GM23338 (cell line): ENCODE data around the gene OR6V1. TPM values are rescaled to one million over a fixed set of nuclear protein-coding genes. Genes with fewer than 3 reads are reported as not detected.

Experiments
- ATAC-seq: fragments of 200-7000 bp; cut with Tn5 transposase; 3 replicates; pipeline ENCODE4 v1.9.1; 2020
- DNase-seq: peaks from one replicate; pipeline ENCODE4 v3.0.0-alpha.2; 2015; ENCODE audit warnings: low spot score
- H2AFZ ChIP-seq: fragments of 200-600 bp; sonication (generic); 2 replicates; pipeline ENCODE4 v1.8.0; 2016; ENCODE audit warnings: antibody characterized with exemption, mild to moderate bottlenecking, moderate library complexity
- H3F3A ChIP-seq: fragments of 200-600 bp; sonication (generic); replicated peaks from 2 replicates; pipeline ENCODE4 v1.8.0; 2017; ENCODE audit warnings: antibody characterized with exemption, mixed run types, low read depth
- H3K27ac ChIP-seq: fragments of 200-600 bp; sonication (generic); 2 replicates; pipeline ENCODE4 v1.6.1; 2016; ENCODE audit warnings: low read depth
- H3K27me3 ChIP-seq: fragments of 200-600 bp; sonication (generic); 2 replicates; pipeline ENCODE4 v1.8.0; 2016; ENCODE audit warnings: mild to moderate bottlenecking, mixed run types, moderate library complexity; ENCODE audit not compliant: insufficient read depth
- H3K36me3 ChIP-seq: fragments of 200-600 bp; sonication (generic); 2 replicates; pipeline ENCODE4 v1.8.0; 2016; ENCODE audit warnings: mild to moderate bottlenecking; ENCODE audit not compliant: insufficient read depth
- H3K4me1 ChIP-seq: fragments of 200-600 bp; sonication (generic); 2 replicates; pipeline ENCODE4 v1.8.0; 2016; ENCODE audit warnings: mild to moderate bottlenecking, moderate library complexity; ENCODE audit not compliant: insufficient read depth
- H3K4me2 ChIP-seq: fragments of 200-600 bp; sonication (generic); 2 replicates; pipeline ENCODE4 v1.7.1; 2017; ENCODE audit warnings: mixed run types
- H3K4me3 ChIP-seq: fragments of 200-600 bp; sonication (generic); 2 replicates; pipeline ENCODE4 v1.6.1; 2016; ENCODE audit warnings: mixed run types
- H3K79me2 ChIP-seq: fragments of 200-600 bp; sonication (generic); replicated peaks from 2 replicates; pipeline ENCODE4 v1.8.0; 2017; ENCODE audit warnings: mild to moderate bottlenecking; ENCODE audit not compliant: insufficient read depth
- H3K9me2 ChIP-seq: fragments of 200-600 bp; sonication (generic); 2 replicates; pipeline ENCODE4 v1.8.0; 2017; ENCODE audit not compliant: insufficient read depth
- H4K20me1 ChIP-seq: fragments of 200-600 bp; sonication (generic); replicated peaks from 2 replicates; pipeline ENCODE4 v1.8.0; 2017; ENCODE audit warnings: mild to moderate bottlenecking; ENCODE audit not compliant: insufficient read depth
- H3K27ac Mint-ChIP-seq: 2 replicates; pipeline ENCODE4 v1.8.0; 2020; ENCODE audit warnings: inconsistent platforms, mild to moderate bottlenecking, moderate library complexity, mixed read lengths
- H3K27me3 Mint-ChIP-seq: 3 replicates; pipeline ENCODE4 v1.8.0; 2022; ENCODE audit warnings: low read depth, mild to moderate bottlenecking, moderate library complexity, mixed read lengths, inconsistent platforms; ENCODE audit not compliant: insufficient read depth, poor library complexity
- H3K36me3 Mint-ChIP-seq: 3 replicates; pipeline ENCODE4 v1.8.0; 2021; ENCODE audit warnings: low read depth, mild to moderate bottlenecking, inconsistent platforms, moderate library complexity, mixed read lengths
- H3K4me1 Mint-ChIP-seq: 3 replicates; pipeline ENCODE4 v1.8.0; 2020; ENCODE audit warnings: mild to moderate bottlenecking, inconsistent platforms, mixed read lengths
- H3K4me3 Mint-ChIP-seq: 3 replicates; pipeline ENCODE4 v1.8.0; 2021; ENCODE audit warnings: moderate library complexity, mild to moderate bottlenecking, inconsistent platforms, mixed read lengths
- H3K9me3 Mint-ChIP-seq: 3 replicates; pipeline ENCODE4 v1.8.0; 2020; ENCODE audit warnings: moderate library complexity, mild to moderate bottlenecking, inconsistent platforms, mixed read lengths
- CREB1 ChIP-seq: fragments of 250-450 bp; sonication (Bioruptor Pico); IDR thresholded peaks from 2 replicates; pipeline ENCODE4 v1.5.0; 2020; ENCODE audit warnings: low read depth, mild to moderate bottlenecking, moderate library complexity
- EZH2 ChIP-seq: fragments of 200-600 bp; sonication (generic); IDR thresholded peaks from one replicate; pipeline ENCODE4 v1.8.0; 2017; ENCODE audit warnings: antibody characterized with exemption, mild to moderate bottlenecking, low read depth; ENCODE audit not compliant: unreplicated experiment
- JUNB ChIP-seq: IDR thresholded peaks from one replicate; pipeline ENCODE4 v1.6.1; 2016; ENCODE audit warnings: antibody characterized with exemption; ENCODE audit not compliant: unreplicated experiment
- NANOG ChIP-seq: IDR thresholded peaks from 2 replicates; pipeline ENCODE4 v1.6.1; 2016; ENCODE audit warnings: antibody characterized with exemption, borderline replicate concordance
- POLR2AphosphoS5 ChIP-seq: IDR thresholded peaks from 2 replicates; pipeline ENCODE4 v1.6.1; 2016; ENCODE audit warnings: antibody characterized with exemption, low read depth
- STAT1 ChIP-seq: IDR thresholded peaks from one replicate; pipeline ENCODE4 v1.6.1; 2016; ENCODE audit warnings: antibody characterized with exemption; ENCODE audit not compliant: unreplicated experiment
- ZNF114 ChIP-seq: fragments of 250-450 bp; sonication (Bioruptor Pico); IDR thresholded peaks from 2 replicates; pipeline ENCODE4 v1.5.0; 2020; ENCODE audit warnings: mild to moderate bottlenecking, moderate library complexity
- ZNF331 ChIP-seq: fragments of 250-450 bp; sonication (Bioruptor Pico); IDR thresholded peaks from 2 replicates; pipeline ENCODE4 v1.5.0; 2020; ENCODE audit warnings: low read depth, mild to moderate bottlenecking, moderate library complexity
- polyA plus RNA-seq: library from polyadenylated mRNA; unstranded; fragments of >200 nt; fragmentation: Nextera tagmentation; extraction: Ambion mirVana; gene quantifications from 2 replicates; pipeline ENCODE4 v1.2.1, GENCODE V29; 2016
- total RNA-seq: library from RNA; depleted of rRNA; stranded (reverse); fragments of >200 nt; shearing (Covaris generic); gene quantifications from 2 replicates; pipeline ENCODE4 v1.2.3, GENCODE V29; 2014
- TF ChIP-seq, protein P1 (sequence below): IDR thresholded peaks from one replicate; pipeline ENCODE4 v1.6.1; 2018; ENCODE audit warnings: antibody characterized with exemption; ENCODE audit not compliant: unreplicated experiment
- TF ChIP-seq, protein P2 (sequence below), 2 experiments: fragments of 200-600 bp in 1 of 2; sonication (generic) in 1 of 2; conservative IDR thresholded peaks; 2 replicates each; pipeline versions ENCODE4 v1.5.1 to v1.6.1; 2016 to 2017; ENCODE audit warnings: antibody characterized with exemption in 2 of 2, low read depth in 2 of 2, mild to moderate bottlenecking in 2 of 2, moderate library complexity in 1 of 2
- TF ChIP-seq, protein P3 (sequence below): fragments of 250-450 bp; sonication (Bioruptor Pico); IDR thresholded peaks from 2 replicates; pipeline ENCODE4 v1.5.0; 2020; ENCODE audit warnings: mild to moderate bottlenecking, moderate library complexity
- TF ChIP-seq, protein P4 (sequence below): IDR thresholded peaks from 2 replicates; pipeline ENCODE4 v1.6.1; 2016; ENCODE audit warnings: antibody characterized with exemption

The OR6V1 gene
- total and polyA plus RNA-seq, 2 experiments from 2014 or later: not detected

DNA sequence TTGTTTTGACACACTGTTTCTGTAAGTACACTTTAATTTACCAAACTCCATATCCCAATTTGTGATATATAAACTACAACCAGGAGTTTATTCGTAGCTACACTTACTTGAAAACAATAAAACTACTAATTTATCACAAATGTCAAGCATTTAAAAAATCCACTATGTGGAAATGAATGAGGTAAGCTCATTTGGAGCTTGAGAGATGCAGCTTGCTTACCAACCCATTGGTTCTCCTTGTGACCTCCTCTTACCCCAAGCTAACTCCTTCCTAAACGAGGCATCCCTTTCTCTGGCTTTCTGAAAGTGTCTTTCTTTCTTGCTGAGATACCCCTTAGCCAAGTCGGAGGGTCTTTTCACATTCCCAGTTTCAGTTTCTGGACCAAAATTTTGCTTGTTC lies 2.5 kb downstream of the OR6V1 start (continued):
- TF ChIP-seq, protein P1, sequence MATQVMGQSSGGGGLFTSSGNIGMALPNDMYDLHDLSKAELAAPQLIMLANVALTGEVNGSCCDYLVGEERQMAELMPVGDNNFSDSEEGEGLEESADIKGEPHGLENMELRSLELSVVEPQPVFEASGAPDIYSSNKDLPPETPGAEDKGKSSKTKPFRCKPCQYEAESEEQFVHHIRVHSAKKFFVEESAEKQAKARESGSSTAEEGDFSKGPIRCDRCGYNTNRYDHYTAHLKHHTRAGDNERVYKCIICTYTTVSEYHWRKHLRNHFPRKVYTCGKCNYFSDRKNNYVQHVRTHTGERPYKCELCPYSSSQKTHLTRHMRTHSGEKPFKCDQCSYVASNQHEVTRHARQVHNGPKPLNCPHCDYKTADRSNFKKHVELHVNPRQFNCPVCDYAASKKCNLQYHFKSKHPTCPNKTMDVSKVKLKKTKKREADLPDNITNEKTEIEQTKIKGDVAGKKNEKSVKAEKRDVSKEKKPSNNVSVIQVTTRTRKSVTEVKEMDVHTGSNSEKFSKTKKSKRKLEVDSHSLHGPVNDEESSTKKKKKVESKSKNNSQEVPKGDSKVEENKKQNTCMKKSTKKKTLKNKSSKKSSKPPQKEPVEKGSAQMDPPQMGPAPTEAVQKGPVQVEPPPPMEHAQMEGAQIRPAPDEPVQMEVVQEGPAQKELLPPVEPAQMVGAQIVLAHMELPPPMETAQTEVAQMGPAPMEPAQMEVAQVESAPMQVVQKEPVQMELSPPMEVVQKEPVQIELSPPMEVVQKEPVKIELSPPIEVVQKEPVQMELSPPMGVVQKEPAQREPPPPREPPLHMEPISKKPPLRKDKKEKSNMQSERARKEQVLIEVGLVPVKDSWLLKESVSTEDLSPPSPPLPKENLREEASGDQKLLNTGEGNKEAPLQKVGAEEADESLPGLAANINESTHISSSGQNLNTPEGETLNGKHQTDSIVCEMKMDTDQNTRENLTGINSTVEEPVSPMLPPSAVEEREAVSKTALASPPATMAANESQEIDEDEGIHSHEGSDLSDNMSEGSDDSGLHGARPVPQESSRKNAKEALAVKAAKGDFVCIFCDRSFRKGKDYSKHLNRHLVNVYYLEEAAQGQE: no peak

DNA sequence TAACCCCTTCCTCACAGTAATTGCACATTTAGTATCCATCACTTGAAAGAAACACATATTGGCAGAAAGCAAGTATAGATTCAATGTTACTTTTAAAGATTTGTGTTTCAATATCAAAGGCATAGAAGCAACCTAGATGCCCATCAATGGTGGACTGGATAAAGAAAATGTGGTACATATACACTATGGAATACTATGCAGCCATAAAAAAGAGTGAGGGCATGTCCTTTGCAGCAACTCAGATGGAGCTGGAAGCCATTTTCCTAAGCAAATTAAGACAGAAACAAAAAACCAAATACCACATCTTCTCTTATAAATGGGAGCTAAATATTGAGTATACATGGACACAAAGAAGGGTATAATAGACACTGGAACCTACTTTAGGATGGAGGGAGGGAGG lies 3.6 kb downstream of the OR6V1 start:
- no peak overlapping the region for H3K4me2 ChIP-seq
- Mint-ChIP-seq H3K27me3 (no peaks in the 10 kb centered on the region), H3K4me1 (no peaks in the 10 kb centered on the region), H3K9me3 (no peaks in the 10 kb centered on the region; the same call in 2 of the 3 replicates), H3K27ac (no peak overlapping the region), H3K36me3 (no peaks in the 10 kb centered on the region), H3K4me3 (no peak overlapping the region)
- no peak for ATAC-seq
- no peaks in the 10 kb centered on the region for H4K20me1 ChIP-seq
- no peaks in the 10 kb centered on the region for H3F3A ChIP-seq
- no peak overlapping the region for H3K27ac ChIP-seq
- H3K4me3 ChIP-seq: no peak overlapping the region
- H3K79me2 ChIP-seq: no peaks in the 10 kb centered on the region
- no peak overlapping the region for H2AFZ ChIP-seq
- H3K36me3 ChIP-seq: no peaks in the 10 kb centered on the region
- no peaks in the 10 kb centered on the region for H3K27me3 ChIP-seq
- 0 out of 2 replicates have a peak, but pooled peaks cover 4% of the 10 kb centered on the region for H3K9me2 ChIP-seq
- no peak for DNase-seq
- no peaks in the 10 kb centered on the region for H3K4me1 ChIP-seq
- TF ChIP-seq STAT1 (no peak), POLR2AphosphoS5 (no peak), NANOG (no peak), EZH2 (no peak), CREB1 (CRISPR knock-in tag) (no peak), ZNF114 (CRISPR knock-in tag) (no peak), JUNB (no peak), ZNF331 (CRISPR knock-in tag) (no peak)
- TF ChIP-seq, protein P2, sequence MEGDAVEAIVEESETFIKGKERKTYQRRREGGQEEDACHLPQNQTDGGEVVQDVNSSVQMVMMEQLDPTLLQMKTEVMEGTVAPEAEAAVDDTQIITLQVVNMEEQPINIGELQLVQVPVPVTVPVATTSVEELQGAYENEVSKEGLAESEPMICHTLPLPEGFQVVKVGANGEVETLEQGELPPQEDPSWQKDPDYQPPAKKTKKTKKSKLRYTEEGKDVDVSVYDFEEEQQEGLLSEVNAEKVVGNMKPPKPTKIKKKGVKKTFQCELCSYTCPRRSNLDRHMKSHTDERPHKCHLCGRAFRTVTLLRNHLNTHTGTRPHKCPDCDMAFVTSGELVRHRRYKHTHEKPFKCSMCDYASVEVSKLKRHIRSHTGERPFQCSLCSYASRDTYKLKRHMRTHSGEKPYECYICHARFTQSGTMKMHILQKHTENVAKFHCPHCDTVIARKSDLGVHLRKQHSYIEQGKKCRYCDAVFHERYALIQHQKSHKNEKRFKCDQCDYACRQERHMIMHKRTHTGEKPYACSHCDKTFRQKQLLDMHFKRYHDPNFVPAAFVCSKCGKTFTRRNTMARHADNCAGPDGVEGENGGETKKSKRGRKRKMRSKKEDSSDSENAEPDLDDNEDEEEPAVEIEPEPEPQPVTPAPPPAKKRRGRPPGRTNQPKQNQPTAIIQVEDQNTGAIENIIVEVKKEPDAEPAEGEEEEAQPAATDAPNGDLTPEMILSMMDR (conservative IDR thresholded peaks at IDR 0.05; ENCODE audit: low read depth in 2 of 2): no peak
- TF ChIP-seq, protein P3, sequence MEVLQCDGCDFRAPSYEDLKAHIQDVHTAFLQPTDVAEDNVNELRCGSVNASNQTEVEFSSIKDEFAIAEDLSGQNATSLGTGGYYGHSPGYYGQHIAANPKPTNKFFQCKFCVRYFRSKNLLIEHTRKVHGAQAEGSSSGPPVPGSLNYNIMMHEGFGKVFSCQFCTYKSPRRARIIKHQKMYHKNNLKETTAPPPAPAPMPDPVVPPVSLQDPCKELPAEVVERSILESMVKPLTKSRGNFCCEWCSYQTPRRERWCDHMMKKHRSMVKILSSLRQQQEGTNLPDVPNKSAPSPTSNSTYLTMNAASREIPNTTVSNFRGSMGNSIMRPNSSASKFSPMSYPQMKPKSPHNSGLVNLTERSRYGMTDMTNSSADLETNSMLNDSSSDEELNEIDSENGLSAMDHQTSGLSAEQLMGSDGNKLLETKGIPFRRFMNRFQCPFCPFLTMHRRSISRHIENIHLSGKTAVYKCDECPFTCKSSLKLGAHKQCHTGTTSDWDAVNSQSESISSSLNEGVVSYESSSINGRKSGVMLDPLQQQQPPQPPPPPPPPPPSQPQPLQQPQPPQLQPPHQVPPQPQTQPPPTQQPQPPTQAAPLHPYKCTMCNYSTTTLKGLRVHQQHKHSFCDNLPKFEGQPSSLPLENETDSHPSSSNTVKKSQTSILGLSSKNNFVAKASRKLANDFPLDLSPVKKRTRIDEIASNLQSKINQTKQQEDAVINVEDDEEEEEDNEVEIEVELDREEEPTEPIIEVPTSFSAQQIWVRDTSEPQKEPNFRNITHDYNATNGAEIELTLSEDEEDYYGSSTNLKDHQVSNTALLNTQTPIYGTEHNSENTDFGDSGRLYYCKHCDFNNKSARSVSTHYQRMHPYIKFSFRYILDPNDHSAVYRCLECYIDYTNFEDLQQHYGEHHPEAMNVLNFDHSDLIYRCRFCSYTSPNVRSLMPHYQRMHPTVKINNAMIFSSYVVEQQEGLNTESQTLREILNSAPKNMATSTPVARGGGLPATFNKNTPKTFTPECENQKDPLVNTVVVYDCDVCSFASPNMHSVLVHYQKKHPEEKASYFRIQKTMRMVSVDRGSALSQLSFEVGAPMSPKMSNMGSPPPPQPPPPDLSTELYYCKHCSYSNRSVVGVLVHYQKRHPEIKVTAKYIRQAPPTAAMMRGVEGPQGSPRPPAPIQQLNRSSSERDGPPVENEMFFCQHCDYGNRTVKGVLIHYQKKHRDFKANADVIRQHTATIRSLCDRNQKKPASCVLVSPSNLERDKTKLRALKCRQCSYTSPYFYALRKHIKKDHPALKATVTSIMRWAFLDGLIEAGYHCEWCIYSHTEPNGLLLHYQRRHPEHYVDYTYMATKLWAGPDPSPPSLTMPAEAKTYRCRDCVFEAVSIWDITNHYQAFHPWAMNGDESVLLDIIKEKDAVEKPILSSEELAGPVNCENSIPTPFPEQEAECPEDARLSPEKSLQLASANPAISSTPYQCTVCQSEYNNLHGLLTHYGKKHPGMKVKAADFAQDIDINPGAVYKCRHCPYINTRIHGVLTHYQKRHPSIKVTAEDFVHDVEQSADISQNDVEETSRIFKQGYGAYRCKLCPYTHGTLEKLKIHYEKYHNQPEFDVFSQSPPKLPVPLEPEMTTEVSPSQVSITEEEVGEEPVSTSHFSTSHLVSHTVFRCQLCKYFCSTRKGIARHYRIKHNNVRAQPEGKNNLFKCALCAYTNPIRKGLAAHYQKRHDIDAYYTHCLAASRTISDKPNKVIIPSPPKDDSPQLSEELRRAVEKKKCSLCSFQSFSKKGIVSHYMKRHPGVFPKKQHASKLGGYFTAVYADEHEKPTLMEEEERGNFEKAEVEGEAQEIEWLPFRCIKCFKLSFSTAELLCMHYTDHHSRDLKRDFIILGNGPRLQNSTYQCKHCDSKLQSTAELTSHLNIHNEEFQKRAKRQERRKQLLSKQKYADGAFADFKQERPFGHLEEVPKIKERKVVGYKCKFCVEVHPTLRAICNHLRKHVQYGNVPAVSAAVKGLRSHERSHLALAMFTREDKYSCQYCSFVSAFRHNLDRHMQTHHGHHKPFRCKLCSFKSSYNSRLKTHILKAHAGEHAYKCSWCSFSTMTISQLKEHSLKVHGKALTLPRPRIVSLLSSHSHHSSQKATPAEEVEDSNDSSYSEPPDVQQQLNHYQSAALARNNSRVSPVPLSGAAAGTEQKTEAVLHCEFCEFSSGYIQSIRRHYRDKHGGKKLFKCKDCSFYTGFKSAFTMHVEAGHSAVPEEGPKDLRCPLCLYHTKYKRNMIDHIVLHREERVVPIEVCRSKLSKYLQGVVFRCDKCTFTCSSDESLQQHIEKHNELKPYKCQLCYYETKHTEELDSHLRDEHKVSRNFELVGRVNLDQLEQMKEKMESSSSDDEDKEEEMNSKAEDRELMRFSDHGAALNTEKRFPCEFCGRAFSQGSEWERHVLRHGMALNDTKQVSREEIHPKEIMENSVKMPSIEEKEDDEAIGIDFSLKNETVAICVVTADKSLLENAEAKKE: no peak
- TF ChIP-seq, protein P4, sequence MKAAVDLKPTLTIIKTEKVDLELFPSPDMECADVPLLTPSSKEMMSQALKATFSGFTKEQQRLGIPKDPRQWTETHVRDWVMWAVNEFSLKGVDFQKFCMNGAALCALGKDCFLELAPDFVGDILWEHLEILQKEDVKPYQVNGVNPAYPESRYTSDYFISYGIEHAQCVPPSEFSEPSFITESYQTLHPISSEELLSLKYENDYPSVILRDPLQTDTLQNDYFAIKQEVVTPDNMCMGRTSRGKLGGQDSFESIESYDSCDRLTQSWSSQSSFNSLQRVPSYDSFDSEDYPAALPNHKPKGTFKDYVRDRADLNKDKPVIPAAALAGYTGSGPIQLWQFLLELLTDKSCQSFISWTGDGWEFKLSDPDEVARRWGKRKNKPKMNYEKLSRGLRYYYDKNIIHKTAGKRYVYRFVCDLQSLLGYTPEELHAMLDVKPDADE: no peak
